K562 (cell line): ENCODE data around the gene ARHGAP9. TPM values are rescaled to one million over a fixed set of nuclear protein-coding genes. Genes with fewer than 3 reads are reported as not detected.

Source experiments
- BDP1 ChIP-seq: IDR thresholded peaks from 3 replicates; pipeline ENCODE4 v1.6.1; 2011; ENCODE audit not compliant: insufficient read length, insufficient read depth
- BRD9 ChIP-seq: fragments of 450-650 bp; IDR thresholded peaks from 2 replicates; pipeline ENCODE4 v1.6.1; 2018; ENCODE audit warnings: low read depth; ENCODE audit not compliant: partially characterized antibody
- CBFA2T3 ChIP-seq: fragments of 450-650 bp; IDR thresholded peaks from 2 replicates; pipeline ENCODE4 v1.6.1; 2017
- CCNT2 ChIP-seq: IDR thresholded peaks from 2 replicates; pipeline ENCODE4 v1.6.1; 2011; ENCODE audit warnings: borderline replicate concordance, low read depth, mild to moderate bottlenecking, moderate library complexity, mixed read lengths, low read length; ENCODE audit not compliant: insufficient read length; ENCODE audit errors: extremely low read depth
- ESRRB ChIP-seq: fragments of 250-450 bp; sonication (Bioruptor Pico); IDR thresholded peaks from 2 replicates; pipeline ENCODE4 v1.5.0; 2020; ENCODE audit warnings: mild to moderate bottlenecking, moderate library complexity, borderline replicate concordance
- FOXO4 ChIP-seq: fragments of 450-650 bp; formaldehyde crosslinking; IDR thresholded peaks from 2 replicates; pipeline ENCODE4 v1.4.0; 2020; ENCODE audit warnings: mild to moderate bottlenecking, moderate library complexity
- GTF3C2 ChIP-seq: IDR thresholded peaks from 3 replicates; pipeline ENCODE4 v1.6.1; 2011; ENCODE audit warnings: borderline replicate concordance, mild to moderate bottlenecking, moderate library complexity; ENCODE audit not compliant: insufficient read length; ENCODE audit errors: extremely low read depth
- MECOM ChIP-seq: fragments of 250-450 bp; sonication (Bioruptor Pico); IDR thresholded peaks from 2 replicates; pipeline ENCODE4 v1.8.0; 2022; ENCODE audit warnings: inconsistent platforms
- MGA ChIP-seq: fragments of 450-650 bp; IDR thresholded peaks from 2 replicates; pipeline ENCODE4 v1.6.1; 2016; ENCODE audit warnings: mild to moderate bottlenecking, moderate library complexity
- NFATC3 ChIP-seq: fragments of 450-650 bp; IDR thresholded peaks from 2 replicates; pipeline ENCODE4 v1.6.1; 2017; ENCODE audit warnings: mild to moderate bottlenecking
- polyA plus RNA-seq, 8 experiments: library from polyadenylated mRNA; depleted of rRNA in 4 of 8; stranded (reverse) in 5 of 8; unstranded in 3 of 8; fragments of >200 nt; fragmentation: Nextera tagmentation in 2 of 8; fragmentation: Illumina TruSeq in 1 of 8; extraction: Ambion mirVana in 2 of 8; extraction: Trizol in 1 of 8; gene quantifications; 2 replicates each; pipeline versions ENCODE4 v1.2.1 to v1.2.3, GENCODE V29; 2011 to 2014; ENCODE audit warnings: inconsistent platforms in 1 of 8, missing spikeins in 1 of 8
- total RNA-seq, 7 experiments: library from RNA; depleted of rRNA in 6 of 7; stranded (reverse); fragments of >200 nt in 6 of 7; fragmentation: Illumina TruSeq in 2 of 7; extraction: Trizol in 2 of 7; gene quantifications; 2 replicates each; pipeline versions ENCODE4 v1.2.1 to v1.2.3, GENCODE V29; 2011 to 2021; ENCODE audit warnings: low replicate concordance in 1 of 7

ARHGAP9 gene
- total and polyA plus RNA-seq, 9 of the 15 experiments (the other 6 are each of a cell fraction or from before 2014, with no cell fraction given), result 1.5 to 10.2 (median 5.1) TPM

GRCh38 chr12:57462251-57462911, 17.3 kb downstream of the ARHGAP9 start (continued):
- TF ChIP-seq MGA (peak; percentile 62), MECOM (no peak), BDP1 (no peak), CBFA2T3 (peak; percentile 34; the same call in 1 of the 2 replicates), FOXO4 (CRISPR knock-in tag) (no peak), BRD9 (peak; percentile 79), ESRRB (CRISPR knock-in tag) (no peak), GTF3C2 (no peak), CCNT2 (peak; percentile 31), NFATC3 (no peak)
